Upper lobe of left lung (tissue), 4 donors: Measurements from ENCODE around the gene FLYWCH1.

ENCODE experiments used
- POLR2A ChIP-seq, 4 donors: fragments of 450-650 bp; IDR thresholded peaks; one replicate each; pipeline ENCODE4 v1.5.1; 2016 to 2017; ENCODE audit warnings: antibody characterized with exemption in 4 of 4, mild to moderate bottlenecking in 2 of 4
- TF ChIP-seq, protein P1 (sequence below), 6 experiments: fragments of 450-650 bp in 4 of 6; fragments of 200-600 bp in 2 of 6; sonication (generic) in 2 of 6; IDR thresholded peaks; one replicate each; pipeline ENCODE4 v1.5.1; 2016 to 2019; ENCODE audit warnings: antibody characterized with exemption in 6 of 6

DNA sequence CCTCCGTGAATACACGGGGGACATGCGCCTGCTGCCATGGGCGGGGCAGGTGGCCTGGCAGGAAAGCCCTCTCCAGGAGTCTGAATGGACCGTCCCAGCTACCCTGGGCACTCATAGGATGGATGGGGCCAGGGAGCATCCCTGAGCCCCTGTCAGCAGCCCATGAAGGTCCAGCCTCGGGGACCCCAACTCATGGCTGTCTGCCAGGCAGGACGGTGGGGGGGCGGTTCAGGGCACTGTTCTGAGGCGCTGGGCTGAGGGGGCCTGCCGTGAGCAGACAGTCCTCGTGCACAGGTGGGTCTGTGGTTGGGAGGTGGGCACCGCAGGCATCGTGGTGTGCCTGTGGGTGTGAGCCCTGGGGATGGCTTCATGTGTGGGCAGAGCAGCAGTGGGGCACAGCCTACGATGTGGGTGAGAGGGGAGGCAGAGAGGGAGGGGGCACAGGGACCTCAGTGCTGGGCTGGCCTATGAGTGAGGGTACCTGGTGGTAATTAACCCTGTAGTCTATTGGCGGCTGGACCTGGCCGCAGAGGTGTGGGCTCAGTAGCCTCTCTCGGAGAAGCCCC lies 75.0 kb downstream of the FLYWCH1 start:
- TF ChIP-seq POLR2A (IDR thresholded peaks at IDR 0.05) = no peak
- TF ChIP-seq, protein P1, sequence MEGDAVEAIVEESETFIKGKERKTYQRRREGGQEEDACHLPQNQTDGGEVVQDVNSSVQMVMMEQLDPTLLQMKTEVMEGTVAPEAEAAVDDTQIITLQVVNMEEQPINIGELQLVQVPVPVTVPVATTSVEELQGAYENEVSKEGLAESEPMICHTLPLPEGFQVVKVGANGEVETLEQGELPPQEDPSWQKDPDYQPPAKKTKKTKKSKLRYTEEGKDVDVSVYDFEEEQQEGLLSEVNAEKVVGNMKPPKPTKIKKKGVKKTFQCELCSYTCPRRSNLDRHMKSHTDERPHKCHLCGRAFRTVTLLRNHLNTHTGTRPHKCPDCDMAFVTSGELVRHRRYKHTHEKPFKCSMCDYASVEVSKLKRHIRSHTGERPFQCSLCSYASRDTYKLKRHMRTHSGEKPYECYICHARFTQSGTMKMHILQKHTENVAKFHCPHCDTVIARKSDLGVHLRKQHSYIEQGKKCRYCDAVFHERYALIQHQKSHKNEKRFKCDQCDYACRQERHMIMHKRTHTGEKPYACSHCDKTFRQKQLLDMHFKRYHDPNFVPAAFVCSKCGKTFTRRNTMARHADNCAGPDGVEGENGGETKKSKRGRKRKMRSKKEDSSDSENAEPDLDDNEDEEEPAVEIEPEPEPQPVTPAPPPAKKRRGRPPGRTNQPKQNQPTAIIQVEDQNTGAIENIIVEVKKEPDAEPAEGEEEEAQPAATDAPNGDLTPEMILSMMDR (IDR thresholded peaks at IDR 0.05) = no peak
